Neural progenitor cell (in vitro differentiated cells): ENCODE results near the gene SLIT1. TPM values are rescaled to one million over a fixed set of nuclear protein-coding genes. Genes with fewer than 3 reads are reported as not detected.
A peak's percentile ranks its signal among the peaks of the same experiment; 100 is the strongest.

Source experiments
- DNase-seq: peaks from one replicate; pipeline ENCODE4 v3.0.0-alpha.2; 2016; ENCODE audit warnings: low spot score
- H2AFZ ChIP-seq: fragments of 200-600 bp; sonication (generic); replicated peaks from 2 replicates; pipeline ENCODE4 v1.6.1; 2016; ENCODE audit warnings: antibody characterized with exemption
- H3F3A ChIP-seq: fragments of 200-600 bp; sonication (generic); 2 replicates; pipeline ENCODE4 v1.6.1; 2016; ENCODE audit warnings: antibody characterized with exemption, low read depth
- H3K27ac ChIP-seq: fragments of 200-600 bp; sonication (generic); 2 replicates; pipeline ENCODE4 v1.5.1; 2016; ENCODE audit warnings: mild to moderate bottlenecking
- H3K27me3 ChIP-seq: fragments of 200-600 bp; sonication (generic); 2 replicates; pipeline ENCODE4 v1.6.1; 2016; ENCODE audit warnings: mild to moderate bottlenecking, moderate library complexity
- H3K36me3 ChIP-seq: fragments of 200-600 bp; sonication (generic); 2 replicates; pipeline ENCODE4 v1.5.1; 2016
- H3K4me1 ChIP-seq: fragments of 200-600 bp; sonication (generic); 2 replicates; pipeline ENCODE4 v1.6.1; 2016; ENCODE audit warnings: mixed run types
- H3K4me2 ChIP-seq: fragments of 200-600 bp; sonication (generic); 2 replicates; pipeline ENCODE4 v1.6.1; 2016
- H3K4me3 ChIP-seq: fragments of 200-600 bp; sonication (generic); 2 replicates; pipeline ENCODE4 v1.5.1; 2016
- H3K79me2 ChIP-seq: fragments of 200-600 bp; sonication (generic); 2 replicates; pipeline ENCODE4 v1.6.1; 2016; ENCODE audit warnings: low read depth
- H3K9ac ChIP-seq: fragments of 200-600 bp; sonication (generic); 2 replicates; pipeline ENCODE4 v1.6.1; 2016
- H3K9me3 ChIP-seq: fragments of 200-600 bp; sonication (generic); 2 replicates; pipeline ENCODE4 v1.5.1; 2016; ENCODE audit warnings: low read depth
- H4K20me1 ChIP-seq: fragments of 200-600 bp; sonication (generic); 2 replicates; pipeline ENCODE4 v1.6.1; 2016; ENCODE audit warnings: low read depth
- H3K27ac Mint-ChIP-seq: 3 replicates; pipeline ENCODE4 v1.8.0; 2021; ENCODE audit warnings: mixed read lengths
- H3K27me3 Mint-ChIP-seq: 2 replicates; pipeline ENCODE4 v1.8.0; 2022; ENCODE audit warnings: low read depth, mild to moderate bottlenecking, inconsistent platforms, moderate library complexity, mixed read lengths; ENCODE audit not compliant: insufficient read depth
- H3K36me3 Mint-ChIP-seq: 3 replicates; pipeline ENCODE4 v1.8.0; 2021; ENCODE audit warnings: mixed read lengths
- H3K4me1 Mint-ChIP-seq: 3 replicates; pipeline ENCODE4 v1.8.0; 2021; ENCODE audit warnings: mixed read lengths
- H3K4me3 Mint-ChIP-seq: 3 replicates; pipeline ENCODE4 v1.8.0; 2021; ENCODE audit warnings: mild to moderate bottlenecking, moderate library complexity, mixed read lengths
- H3K9me3 Mint-ChIP-seq: 3 replicates; pipeline ENCODE4 v1.8.0; 2020; ENCODE audit warnings: mixed read lengths
- CTCF ChIP-seq: fragments of 200-600 bp; sonication (generic); IDR thresholded peaks from 2 replicates; pipeline ENCODE4 v1.5.1; 2017; ENCODE audit warnings: antibody characterized with exemption, mild to moderate bottlenecking
- EZH2 ChIP-seq: fragments of 200-600 bp; sonication (generic); IDR thresholded peaks from 2 replicates; pipeline ENCODE4 v1.6.1; 2017; ENCODE audit warnings: antibody characterized with exemption, mild to moderate bottlenecking, moderate library complexity
- EZH2phosphoT487 ChIP-seq: fragments of 200-600 bp; sonication (generic); IDR thresholded peaks from 2 replicates; pipeline ENCODE4 v1.6.1; 2017; ENCODE audit warnings: antibody characterized with exemption
- total RNA-seq: library from RNA; depleted of rRNA; stranded (reverse); fragments of >200 nt; gene quantifications from 2 replicates; pipeline ENCODE4 v1.2.3, GENCODE V29; 2015; ENCODE audit warnings: low replicate concordance

The SLIT1 gene
- total RNA-seq, 1 donor from 2014 or later = 0.92 TPM

- Histone ChIP-seq H3K9ac (no peak overlapping the region), H4K20me1 (no peaks in the 10 kb centered on the region), H3K4me2 (no peak overlapping the region), H3K36me3 (no peaks in the 10 kb centered on the region), H3K79me2 (no peaks in the 10 kb centered on the region), H3K27me3 (no peaks in the 10 kb centered on the region), H3K4me1 (peaks cover 9% of the 10 kb centered on the region), H2AFZ (no peak overlapping the region), H3K4me3 (no peak overlapping the region), H3F3A (no peaks in the 10 kb centered on the region), H3K9me3 (no peaks in the 10 kb centered on the region), H3K27ac (no peak overlapping the region)
- Mint-ChIP-seq H3K4me3 (no peak overlapping the region), H3K4me1 (peaks cover 15% of the 10 kb centered on the region), H3K36me3 (no peaks in the 10 kb centered on the region), H3K27me3 (peaks cover 26% of the 10 kb centered on the region), H3K9me3 (peaks cover 4% of the 10 kb centered on the region), H3K27ac (no peak overlapping the region)
- TF ChIP-seq EZH2phosphoT487 = no peak
- no peak for TF ChIP-seq EZH2
- TF ChIP-seq CTCF = no peak
- no peak for DNase-seq
Observed at GRCh38 chr10:97109547-97109946, 76.2 kb downstream of the SLIT1 start.

- H3K36me3 ChIP-seq = no peaks in the 10 kb centered on the region
- Mint-ChIP-seq H3K27me3 (peaks cover 38% of the 10 kb centered on the region), H3K9me3 (peaks cover 4% of the 10 kb centered on the region), H3K36me3 (no peaks in the 10 kb centered on the region), H3K4me3 (no peak overlapping the region), H3K27ac (no peak overlapping the region), H3K4me1 (peaks cover 32% of the 10 kb centered on the region)
- H3K27ac ChIP-seq = no peak overlapping the region
- H4K20me1 ChIP-seq = no peaks in the 10 kb centered on the region
- TF ChIP-seq EZH2 (no peak), EZH2phosphoT487 (no peak)
- no peaks in the 10 kb centered on the region for H3K9me3 ChIP-seq
- H2AFZ ChIP-seq = no peak overlapping the region
- H3K79me2 ChIP-seq = no peaks in the 10 kb centered on the region
- peaks cover 5% of the 10 kb centered on the region for H3F3A ChIP-seq
- no peak for DNase-seq
- H3K4me2 ChIP-seq = no peak overlapping the region
- H3K9ac ChIP-seq = no peak overlapping the region
- no peak overlapping the region for H3K4me3 ChIP-seq
- no peaks in the 10 kb centered on the region for H3K27me3 ChIP-seq
- peaks cover 20% of the 10 kb centered on the region for H3K4me1 ChIP-seq
Observed at GRCh38 chr10:97107551-97107950, 78.2 kb downstream of the SLIT1 start.

- no peak overlapping the region for H2AFZ ChIP-seq
- H3K27ac Mint-ChIP-seq = no peak overlapping the region
- H3K79me2 ChIP-seq = no peaks in the 10 kb centered on the region
- DNase-seq = no peak
- peaks cover 4% of the 10 kb centered on the region for H3K9me3 Mint-ChIP-seq
- H3K4me1 ChIP-seq = peaks cover 23% of the 10 kb centered on the region
- no peaks in the 10 kb centered on the region for H3K9me3 ChIP-seq
- H3K4me3 ChIP-seq = no peak overlapping the region
- H3K4me2 ChIP-seq = no peak overlapping the region
- no peak overlapping the region for H3K9ac ChIP-seq
- H3K27me3 Mint-ChIP-seq = peaks cover 37% of the 10 kb centered on the region
- peak overlapping the region; percentile 1 for H3K4me3 Mint-ChIP-seq
- peaks cover 39% of the 10 kb centered on the region for H3K4me1 Mint-ChIP-seq
- H3K27me3 ChIP-seq = no peaks in the 10 kb centered on the region
- H3K36me3 Mint-ChIP-seq = no peaks in the 10 kb centered on the region
- no peak overlapping the region for H3K27ac ChIP-seq
- peaks cover 5% of the 10 kb centered on the region for H3F3A ChIP-seq
- no peaks in the 10 kb centered on the region for H4K20me1 ChIP-seq
- TF ChIP-seq CTCF (no peak), EZH2phosphoT487 (no peak), EZH2 (no peak)
- H3K36me3 ChIP-seq = no peaks in the 10 kb centered on the region
Observed at GRCh38 chr10:97106207-97106606, 79.6 kb downstream of the SLIT1 start.

- no peaks in the 10 kb centered on the region for H3K36me3 Mint-ChIP-seq
- H3K4me1 Mint-ChIP-seq = peaks cover 42% of the 10 kb centered on the region
- no peak overlapping the region for H3K9ac ChIP-seq
- no peaks in the 10 kb centered on the region for H3K9me3 ChIP-seq
- H3K4me3 ChIP-seq = no peak overlapping the region
- DNase-seq = no peak
- no peaks in the 10 kb centered on the region for H3K27me3 ChIP-seq
- H3K36me3 ChIP-seq = no peaks in the 10 kb centered on the region
- peaks cover 37% of the 10 kb centered on the region for H3K27me3 Mint-ChIP-seq
- H3K27ac ChIP-seq = no peak overlapping the region
- H3K27ac Mint-ChIP-seq = no peak overlapping the region
- no peak overlapping the region for H2AFZ ChIP-seq
- H3F3A ChIP-seq = peaks cover 5% of the 10 kb centered on the region
- H3K4me3 Mint-ChIP-seq = no peak overlapping the region
- no peak for TF ChIP-seq EZH2
- TF ChIP-seq CTCF = no peak
- TF ChIP-seq EZH2phosphoT487 = no peak
- no peak overlapping the region for H3K4me2 ChIP-seq
- H3K79me2 ChIP-seq = no peaks in the 10 kb centered on the region
- H4K20me1 ChIP-seq = no peaks in the 10 kb centered on the region
- peaks cover 6% of the 10 kb centered on the region for H3K9me3 Mint-ChIP-seq
- peaks cover 23% of the 10 kb centered on the region for H3K4me1 ChIP-seq
Observed at GRCh38 chr10:97105303-97105702, 80.5 kb downstream of the SLIT1 start.
